Glomerular endothelial cell (primary cell): ENCODE results near the gene ADARB2. TPM values are rescaled to one million over a fixed set of nuclear protein-coding genes. Genes with fewer than 3 reads are reported as not detected.
"Not testable (repeated sequence)": the region's sequence is repeated elsewhere in the genome, so short reads cannot be mapped to it uniquely, and the experiment has no call there.

ENCODE experiments used
- DNase-seq: peaks from one replicate; pipeline ENCODE4 v3.0.0-alpha.2; 2011; ENCODE audit warnings: low read depth, low spot score; ENCODE audit errors: extremely low read depth
- total RNA-seq: library from RNA; depleted of rRNA; stranded (reverse); fragments of >200 nt; gene quantifications from 2 replicates; pipeline ENCODE4 v1.2.3, GENCODE V29; 2015

The ADARB2 gene
- total RNA-seq, 1 donor from 2014 or later, result 0.23 TPM

- no peak for DNase-seq
These were observed 262.2 kb downstream of the ADARB2 start for GRCh38 chr10:1475098-1475591.

GRCh38 chr10:1474376-1475097 is 262.8 kb downstream of the ADARB2 start:
- DNase-seq, result no peak

GRCh38 chr10:1473874-1474273 is 263.5 kb downstream of the ADARB2 start:
- DNase-seq, result no peak

- DNase-seq, result no peak
These were observed 265.0 kb downstream of the ADARB2 start for GRCh38 chr10:1472178-1472958.

- no peak for DNase-seq
These were observed 268.5 kb downstream of the ADARB2 start for GRCh38 chr10:1468811-1469210.

GRCh38 chr10:1467334-1468076 is 269.8 kb downstream of the ADARB2 start:
- DNase-seq, result no peak

- no peak for DNase-seq
These were observed 271.1 kb downstream of the ADARB2 start for GRCh38 chr10:1465993-1466764.

GRCh38 chr10:1465418-1465911 is 271.9 kb downstream of the ADARB2 start:
- DNase-seq, result no peak

GRCh38 chr10:1464881-1465417 is 272.4 kb downstream of the ADARB2 start:
- DNase-seq, result no peak

- DNase-seq, result not testable (repeated sequence)
These were observed 273.4 kb downstream of the ADARB2 start for GRCh38 chr10:1463971-1464370.

- DNase-seq, result no peak
These were observed 274.2 kb downstream of the ADARB2 start for GRCh38 chr10:1462994-1463633.

- no peak for DNase-seq
These were observed 274.8 kb downstream of the ADARB2 start for GRCh38 chr10:1462521-1462920.

- DNase-seq, result no peak
These were observed 275.3 kb downstream of the ADARB2 start for GRCh38 chr10:1462032-1462431.

- DNase-seq, result no peak
These were observed 276.3 kb downstream of the ADARB2 start for GRCh38 chr10:1461016-1461415.

- DNase-seq, result not testable (repeated sequence)
These were observed 277.7 kb downstream of the ADARB2 start for GRCh38 chr10:1459664-1460063.

GRCh38 chr10:1454951-1455350 is 282.4 kb downstream of the ADARB2 start:
- no peak for DNase-seq

GRCh38 chr10:1454428-1454827 is 282.9 kb downstream of the ADARB2 start:
- no peak for DNase-seq

GRCh38 chr10:1452777-1453176 is 284.5 kb downstream of the ADARB2 start:
- DNase-seq, result no peak

- no peak for DNase-seq
These were observed 285.4 kb downstream of the ADARB2 start for GRCh38 chr10:1451941-1452340.
